ENCODE results near the gene MIEF2. TPM values are rescaled to one million over a fixed set of nuclear protein-coding genes. Genes with fewer than 3 reads are reported as not detected.

Gene MIEF2
- total and polyA plus RNA-seq, 5 experiments from 2014 or later = 10.7 to 17.4 (median 14.4) TPM

GRCh38 chr17:18253187-18253884 is 7.1 kb upstream of the MIEF2 start:
- H3K9me3 Mint-ChIP-seq = no peaks in the 10 kb centered on the region
- H3K27ac Mint-ChIP-seq = no peak overlapping the region
- H3K4me1 Mint-ChIP-seq = peaks cover 8 to 30% (median 24%) of the 10 kb centered on the region in 4 donors
- ATAC-seq (no peak), DNase-seq (no peak)
- H3K36me3 Mint-ChIP-seq = peaks cover 0 to 71% (median 7%) of the 10 kb centered on the region in 3 donors
- no peaks in the 10 kb centered on the region for H3K27me3 Mint-ChIP-seq
- POLR2A ChIA-PET = no interaction called here
- H3K4me3 Mint-ChIP-seq = no peak overlapping the region

GRCh38 chr17:18253947-18254821 is 6.3 kb upstream of the MIEF2 start:
- Mint-ChIP-seq H3K36me3 (peaks cover 0 to 63% (median 7%) of the 10 kb centered on the region in 3 donors), H3K27ac (peak overlapping the region in 1 of 10 donors; percentile 62), H3K4me1 (peaks cover 6 to 34% (median 25%) of the 10 kb centered on the region in 4 donors), H3K27me3 (no peaks in the 10 kb centered on the region), H3K9me3 (no peaks in the 10 kb centered on the region), H3K4me3 (peak overlapping the region in 1 of 10 donors; percentile 51)
- ATAC-seq (no peak), DNase-seq (no peak)
- POLR2A ChIA-PET = interaction anchor here (0.6 kb wide), 1 partner anchor 264 kb away, joined by 3 read pairs; no protein-coding TSS in a partner anchor

- Mint-ChIP-seq H3K27ac (peak overlapping the region in 3 of 10 donors; percentile 40 to 69 (median 53)), H3K4me1 (peaks cover 8 to 40% (median 31%) of the 10 kb centered on the region in 4 donors), H3K4me3 (peak overlapping the region in 2 of 10 donors; percentile 48 to 55), H3K27me3 (no peaks in the 10 kb centered on the region), H3K36me3 (peaks cover 0 to 55% (median 7%) of the 10 kb centered on the region in 3 donors), H3K9me3 (no peaks in the 10 kb centered on the region)
- POLR2A ChIA-PET = no interaction called here
- ATAC-seq (no peak), DNase-seq (no peak)
Observed at GRCh38 chr17:18254888-18255649, 5.4 kb upstream of the MIEF2 start.

GRCh38 chr17:18256351-18256750 is 4.1 kb upstream of the MIEF2 start:
- ATAC-seq = no peak

GRCh38 chr17:18256776-18257175 is 3.7 kb upstream of the MIEF2 start:
- no peak for DNase-seq

More at GRCh38 chr17:18256351-18256750, 4.1 kb upstream of the MIEF2 start:
- Mint-ChIP-seq H3K9me3 (no peaks in the 10 kb centered on the region), H3K36me3 (peaks cover 0 to 43% (median 3%) of the 10 kb centered on the region in 3 donors), H3K4me3 (peak overlapping the region in 5 of 10 donors; percentile 18 to 57 (median 36)), H3K27ac (peak overlapping the region in 5 of 10 donors; percentile 12 to 53 (median 44)), H3K4me1 (peaks cover 10 to 42% (median 38%) of the 10 kb centered on the region in 4 donors), H3K27me3 (no peaks in the 10 kb centered on the region)
- POLR2A ChIA-PET = interaction anchor here (1.0 kb wide), 1 partner anchor 14 kb away, joined by 4 read pairs; no protein-coding TSS in a partner anchor
- no peak for DNase-seq

GRCh38 chr17:18257268-18257981 is 3.0 kb upstream of the MIEF2 start:
- POLR2A ChIA-PET = no interaction called here

More at GRCh38 chr17:18256776-18257175, 3.7 kb upstream of the MIEF2 start:
- peaks cover 0 to 38% (median 3%) of the 10 kb centered on the region in 3 donors for H3K36me3 Mint-ChIP-seq
- H3K4me3 Mint-ChIP-seq = peak overlapping the region; percentile 93 to 98 (median 96)
- POLR2A ChIA-PET = interaction anchor here (1.0 kb wide), 1 partner anchor 14 kb away, joined by 4 read pairs; no protein-coding TSS in a partner anchor
- peak overlapping the region in 9 of 10 donors; percentile 29 to 99 (median 71) for H3K27ac Mint-ChIP-seq
- H3K27me3 Mint-ChIP-seq = no peaks in the 10 kb centered on the region
- no peak for ATAC-seq
- no peaks in the 10 kb centered on the region for H3K9me3 Mint-ChIP-seq
- peaks cover 13 to 47% (median 42%) of the 10 kb centered on the region in 4 donors for H3K4me1 Mint-ChIP-seq

GRCh38 chr17:18257982-18258355 is 2.5 kb upstream of the MIEF2 start:
- H3K36me3 Mint-ChIP-seq = peaks cover 0 to 29% (median 3%) of the 10 kb centered on the region in 3 donors
- peak in 8 of 10 donors; percentile 10 to 72 (median 37) for DNase-seq
- peak; percentile 18 to 22 for ATAC-seq
- H3K27me3 Mint-ChIP-seq = no peaks in the 10 kb centered on the region
- peak overlapping the region; percentile 93 to 98 (median 96) for H3K4me3 Mint-ChIP-seq
- H3K27ac Mint-ChIP-seq = peak overlapping the region; percentile 86 to 99 (median 94)
- H3K9me3 Mint-ChIP-seq = no peaks in the 10 kb centered on the region
- H3K4me1 Mint-ChIP-seq = peaks cover 18 to 56% (median 52%) of the 10 kb centered on the region in 4 donors
- POLR2A ChIA-PET = no interaction called here

More at GRCh38 chr17:18257268-18257981, 3.0 kb upstream of the MIEF2 start:
- DNase-seq (peak in 1 of 10 donors; percentile 16), ATAC-seq (no peak)
- peaks cover 0 to 34% (median 3%) of the 10 kb centered on the region in 3 donors for H3K36me3 Mint-ChIP-seq
- peaks cover 17 to 53% (median 48%) of the 10 kb centered on the region in 4 donors for H3K4me1 Mint-ChIP-seq
- peak overlapping the region; percentile 86 to 99 (median 94) for H3K27ac Mint-ChIP-seq
- no peaks in the 10 kb centered on the region for H3K27me3 Mint-ChIP-seq
- H3K9me3 Mint-ChIP-seq = no peaks in the 10 kb centered on the region
- H3K4me3 Mint-ChIP-seq = peak overlapping the region; percentile 93 to 98 (median 96)

GRCh38 chr17:18258356-18259038 is 2.0 kb upstream of the MIEF2 start, which contains the start of gene FLII:
FLII (minus strand) TSS chr17:18258738; CDS start chr17:18258690, 48 bp downstream.
- peaks cover 18 to 59% (median 56%) of the 10 kb centered on the region in 4 donors for H3K4me1 Mint-ChIP-seq
- peak within 1 kb of the TSS; percentile 93 to 98 (median 96) for H3K4me3 Mint-ChIP-seq
- ATAC-seq = peak; percentile 35 to 43
- DNase-seq = peak in 8 of 10 donors; percentile 37 to 62 (median 50)
- no peaks in the 10 kb centered on the region for H3K9me3 Mint-ChIP-seq
- no peaks in the 10 kb centered on the region for H3K27me3 Mint-ChIP-seq
- POLR2A ChIA-PET = interaction anchor here (0.6 to 4.1 kb wide), 7 partner anchors 10 to 1081 kb away, joined by 3 to 20 read pairs (median 3); partner anchors contain the start of genes ALKBH5, SMCR8 and TOP3A
- H3K27ac Mint-ChIP-seq = peak within 1 kb of the TSS; percentile 86 to 99 (median 94)
- H3K36me3 Mint-ChIP-seq = peaks cover 0 to 27% (median 5%) of the 10 kb centered on the region in 3 donors

GRCh38 chr17:18259621-18260331 is 686 bp upstream of the MIEF2 start:
- H3K36me3 Mint-ChIP-seq = peaks cover 0 to 21% (median 3%) of the 10 kb centered on the region in 3 donors
- DNase-seq (no peak), ATAC-seq (peak in 1 of 2 donors; percentile 2)
- H3K4me1 Mint-ChIP-seq = peaks cover 18 to 59% (median 54%) of the 10 kb centered on the region in 4 donors
- peak overlapping the region; percentile 76 to 88 (median 84) for H3K4me3 Mint-ChIP-seq
- no peaks in the 10 kb centered on the region for H3K9me3 Mint-ChIP-seq
- POLR2A ChIA-PET = interaction anchor here (0.7 to 4.1 kb wide), 6 partner anchors 10 to 725 kb away, joined by 3 to 20 read pairs (median 5); partner anchors contain the start of genes ALKBH5, SMCR8 and TOP3A
- peak overlapping the region; percentile 77 to 95 (median 92) for H3K27ac Mint-ChIP-seq
- H3K27me3 Mint-ChIP-seq = no peaks in the 10 kb centered on the region

- no peaks in the 10 kb centered on the region for H3K27me3 Mint-ChIP-seq
- no peaks in the 10 kb centered on the region for H3K9me3 Mint-ChIP-seq
- peaks cover 0 to 18% (median 3%) of the 10 kb centered on the region in 3 donors for H3K36me3 Mint-ChIP-seq
- POLR2A ChIA-PET = interaction anchor here (0.6 to 4.1 kb wide), 5 partner anchors 8 to 154 kb away, joined by 4 to 20 read pairs (median 6); partner anchors contain the start of genes ALKBH5, LLGL1, SMCR8 and TOP3A
- peak overlapping the region; percentile 79 to 95 (median 92) for H3K27ac Mint-ChIP-seq
- DNase-seq (peak in 2 of 10 donors; percentile 27 to 29), ATAC-seq (no peak)
- H3K4me3 Mint-ChIP-seq = peak overlapping the region; percentile 76 to 88 (median 84)
- H3K4me1 Mint-ChIP-seq = peaks cover 18 to 50% (median 46%) of the 10 kb centered on the region in 4 donors
Observed at GRCh38 chr17:18261146-18261515, 669 bp downstream of the MIEF2 start.

Measured in naive thymus-derived CD8-positive, alpha-beta T cell (primary cell).